A549 (cell line): ENCODE results near the gene DNAAF5.

Experiments used
- JUN ChIP-seq, 2 experiments: fragments of >200 bp; sonication (Bioruptor Twin); formaldehyde crosslinking; IDR thresholded peaks; 2 replicates in 1 of 2; 3 replicates in 1 of 2; pipeline ENCODE4 v1.6.1; 2016 to 2017
- JUNB ChIP-seq: fragments of >200 bp; sonication (Bioruptor Twin); formaldehyde crosslinking; IDR thresholded peaks from 2 replicates; pipeline ENCODE4 v1.6.1; 2016
- MAZ ChIP-seq: fragments of 150-350 bp; IDR thresholded peaks from 2 replicates; pipeline ENCODE4 v1.6.1; 2014; ENCODE audit warnings: antibody characterized with exemption, low read depth, low read length, borderline replicate concordance
- NPAS2 ChIP-seq: fragments of 250-450 bp; sonication (Bioruptor Pico); IDR thresholded peaks from 2 replicates; pipeline ENCODE4 v1.8.0; 2022; ENCODE audit warnings: mild to moderate bottlenecking, moderate library complexity, borderline replicate concordance
- POLR2A ChIP-seq: IDR thresholded peaks from 2 replicates; pipeline ENCODE4 v1.6.1; 2012; ENCODE audit warnings: mild to moderate bottlenecking, low read length
- RAD21 ChIP-seq, 2 experiments: fragments of >200 bp in 1 of 2; sonication (Bioruptor Twin) in 1 of 2; formaldehyde crosslinking in 1 of 2; IDR thresholded peaks in 1 of 2; conservative IDR thresholded peaks in 1 of 2; 2 replicates in 1 of 2; 3 replicates in 1 of 2; pipeline ENCODE4 v1.6.1; 2012 to 2018; ENCODE audit warnings: inconsistent platforms in 1 of 2
- USF2 ChIP-seq: fragments of 450-650 bp; IDR thresholded peaks from 2 replicates; pipeline ENCODE4 v1.6.1; 2014; ENCODE audit warnings: antibody characterized with exemption
- TF ChIP-seq, protein P1 (sequence below): fragments of >200 bp; sonication (Bioruptor Twin); formaldehyde crosslinking; IDR thresholded peaks from 3 replicates; pipeline ENCODE4 v1.5.1; 2016

DNA sequence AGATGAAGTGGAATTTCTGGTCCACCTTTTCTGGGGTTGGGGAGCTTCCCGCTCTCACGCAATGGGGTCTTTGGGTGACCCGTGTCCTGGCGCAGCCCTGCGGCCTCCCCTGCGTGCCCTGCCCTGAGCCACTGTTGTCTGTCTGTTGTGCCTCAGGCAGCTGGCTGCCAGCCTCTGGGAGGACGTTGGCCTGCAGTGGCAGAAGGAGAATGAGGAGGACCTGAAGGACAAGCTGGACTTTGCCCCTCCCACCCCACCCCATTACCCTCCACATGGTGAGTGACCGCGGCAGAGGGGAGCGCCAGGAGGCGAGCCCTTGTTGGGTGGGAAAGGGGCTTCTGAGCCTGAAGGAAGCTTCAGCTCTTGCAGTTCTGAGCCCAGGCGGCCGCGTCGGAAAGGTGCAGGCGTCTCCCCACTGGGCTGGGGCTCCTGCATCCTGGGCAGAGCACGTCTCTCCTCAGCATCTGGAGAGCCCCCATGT is 14.7 kb downstream of the DNAAF5 start:
- TF ChIP-seq JUNB (no peak), MAZ (no peak), USF2 (no peak), NPAS2 (CRISPR knock-in tag) (no peak), JUN (IDR thresholded peaks at IDR 0.05) (no peak), POLR2A (no peak), RAD21 (conservative IDR thresholded peaks at IDR 0.05 in 1 of 2, IDR thresholded peaks at IDR 0.05 in 1 of 2) (no peak)
- TF ChIP-seq, protein P1, sequence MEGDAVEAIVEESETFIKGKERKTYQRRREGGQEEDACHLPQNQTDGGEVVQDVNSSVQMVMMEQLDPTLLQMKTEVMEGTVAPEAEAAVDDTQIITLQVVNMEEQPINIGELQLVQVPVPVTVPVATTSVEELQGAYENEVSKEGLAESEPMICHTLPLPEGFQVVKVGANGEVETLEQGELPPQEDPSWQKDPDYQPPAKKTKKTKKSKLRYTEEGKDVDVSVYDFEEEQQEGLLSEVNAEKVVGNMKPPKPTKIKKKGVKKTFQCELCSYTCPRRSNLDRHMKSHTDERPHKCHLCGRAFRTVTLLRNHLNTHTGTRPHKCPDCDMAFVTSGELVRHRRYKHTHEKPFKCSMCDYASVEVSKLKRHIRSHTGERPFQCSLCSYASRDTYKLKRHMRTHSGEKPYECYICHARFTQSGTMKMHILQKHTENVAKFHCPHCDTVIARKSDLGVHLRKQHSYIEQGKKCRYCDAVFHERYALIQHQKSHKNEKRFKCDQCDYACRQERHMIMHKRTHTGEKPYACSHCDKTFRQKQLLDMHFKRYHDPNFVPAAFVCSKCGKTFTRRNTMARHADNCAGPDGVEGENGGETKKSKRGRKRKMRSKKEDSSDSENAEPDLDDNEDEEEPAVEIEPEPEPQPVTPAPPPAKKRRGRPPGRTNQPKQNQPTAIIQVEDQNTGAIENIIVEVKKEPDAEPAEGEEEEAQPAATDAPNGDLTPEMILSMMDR, result no peak
